HG02885 (cell line): Measurements from ENCODE around the gene CCS.

Source experiments
- ATAC-seq: cut with Tn5 transposase; IDR thresholded peaks from one replicate; pipeline ENCODE4 v1.9.1; 2021; ENCODE audit warnings: mild to moderate bottlenecking; ENCODE audit not compliant: unreplicated experiment, poor library complexity

Gene CCS

DNA sequence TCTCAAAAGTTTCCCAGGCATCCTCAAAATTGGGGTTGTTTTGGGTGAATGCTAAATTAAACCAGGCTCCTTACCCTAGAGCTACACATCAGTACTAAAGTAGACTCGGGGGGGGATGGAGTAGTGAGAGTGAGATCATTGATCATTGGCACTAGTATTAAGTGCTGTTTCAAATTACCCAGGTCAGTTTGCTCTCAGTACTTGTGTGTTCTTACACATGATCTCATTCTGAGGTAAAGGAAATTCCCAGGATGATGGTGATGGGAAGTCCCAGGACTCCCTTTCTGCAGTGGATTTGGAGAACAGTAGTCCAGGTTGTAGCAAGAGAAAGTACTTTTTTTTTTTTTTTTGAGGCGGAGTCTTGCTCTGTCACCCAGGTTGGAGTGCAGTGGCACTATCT lies 58.0 kb downstream of the CCS start:
- ATAC-seq = no peak

DNA sequence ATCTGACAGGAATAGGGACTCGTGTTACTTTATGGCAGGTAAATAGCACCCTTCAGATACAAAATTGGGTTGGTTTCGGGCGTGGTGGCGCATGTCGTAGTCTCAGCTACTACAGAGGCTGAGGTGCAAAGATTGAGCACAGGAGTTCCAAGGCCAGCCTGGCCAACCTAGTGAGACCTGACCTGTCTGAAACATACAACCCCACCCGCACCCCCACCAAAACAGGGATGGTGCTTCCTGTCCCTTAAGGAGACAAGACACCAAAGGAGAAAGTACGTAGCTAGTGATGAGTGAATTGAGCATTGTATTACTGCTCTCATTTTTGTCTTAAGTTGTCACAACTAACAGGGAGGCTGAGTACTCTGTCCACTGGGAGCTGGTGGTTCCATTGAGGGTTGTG lies 59.7 kb downstream of the CCS start:
- ATAC-seq = no peak

DNA sequence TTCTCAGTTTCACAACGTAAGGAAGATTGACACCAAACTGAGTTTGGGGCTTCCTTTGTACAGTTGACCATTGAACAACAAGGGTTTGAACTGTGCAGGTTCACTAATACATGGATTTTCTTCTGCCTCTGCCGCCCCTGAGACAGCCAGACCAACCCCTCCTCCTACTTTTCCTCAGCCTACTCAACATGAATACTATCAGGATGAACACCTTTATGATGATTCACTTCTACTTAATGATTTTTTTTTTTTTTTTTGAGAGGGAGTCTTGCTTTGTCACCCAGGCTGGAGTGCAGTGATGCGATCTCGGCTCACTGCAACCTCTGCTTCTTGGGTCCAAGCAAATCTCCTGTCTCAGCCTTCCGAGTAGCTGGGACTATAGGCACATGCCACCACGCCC lies 60.1 kb downstream of the CCS start:
- no peak for ATAC-seq
